Cardiac fibroblast (primary cell): ENCODE data around the gene TSPEAR.
"Not testable (repeated sequence)": the region's sequence is repeated elsewhere in the genome, so short reads cannot be mapped to it uniquely, and the experiment has no call there.

Source experiments
- DNase-seq, 2 donors: peaks; one replicate each; pipeline versions ENCODE4 v3.0.0 to v3.0.0-alpha.2; 2010; ENCODE audit warnings: low read depth in 2 of 2
- H3K4me3 ChIP-seq, 2 donors: replicated peaks in 1 of 2; 1 replicate in 1 of 2; 2 replicates in 1 of 2; pipeline ENCODE4 v1.5.1; 2011; ENCODE audit warnings: low read depth in 2 of 2, low read length in 2 of 2, mild to moderate bottlenecking in 2 of 2, moderate library complexity in 1 of 2
- TF ChIP-seq, protein P1 (sequence below): IDR thresholded peaks from one replicate; pipeline ENCODE4 v1.5.1; 2011; ENCODE audit warnings: low read depth, mild to moderate bottlenecking, low read length, inconsistent platforms

The TSPEAR gene

DNA sequence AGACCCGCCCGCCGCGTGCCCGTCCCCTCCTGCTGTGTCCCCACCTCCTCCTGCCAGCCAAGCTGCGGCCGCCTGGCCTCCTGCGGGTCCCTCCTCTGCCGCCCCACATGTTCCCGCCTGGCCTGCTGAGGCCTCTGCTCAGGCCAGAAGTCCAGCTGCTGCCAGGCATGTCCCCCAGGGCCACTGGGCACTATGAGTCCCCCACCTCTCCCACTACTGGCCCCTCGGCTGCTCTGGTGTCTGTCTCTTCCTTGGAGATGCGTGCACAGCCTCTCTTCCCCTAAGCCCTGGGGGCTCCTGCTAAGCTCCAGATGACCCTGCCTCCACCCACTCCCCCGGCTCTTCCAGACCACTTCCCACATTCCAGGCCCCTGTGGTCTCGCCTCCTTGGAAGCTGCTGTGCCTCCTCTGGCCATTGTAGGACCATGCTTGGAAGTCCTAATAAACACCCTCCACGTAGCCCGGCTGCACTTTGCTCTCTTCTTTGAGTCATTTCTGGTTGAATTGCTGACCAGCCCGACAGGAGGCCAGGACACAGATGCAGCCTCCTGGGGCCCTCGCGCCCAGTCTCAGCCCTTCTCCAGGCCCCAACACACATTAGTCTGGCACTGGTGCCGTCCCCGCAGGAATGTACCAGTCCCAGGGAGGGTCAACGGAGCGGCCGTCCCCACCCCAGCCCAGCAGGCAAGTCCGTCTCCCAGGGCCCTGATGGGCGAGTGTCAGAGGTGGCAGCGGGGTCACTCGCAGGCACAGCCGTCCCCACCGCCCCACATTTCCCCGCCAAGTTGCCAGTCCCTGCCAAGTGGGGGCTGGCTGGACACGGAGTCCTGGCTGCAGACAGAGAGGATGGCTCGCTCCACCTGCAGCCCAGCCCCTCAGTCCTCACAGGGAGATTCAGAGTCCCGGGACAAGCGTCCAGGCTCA, 13.3 kb downstream of the TSPEAR start:
- DNase-seq, result no peak
- TF ChIP-seq, protein P1, sequence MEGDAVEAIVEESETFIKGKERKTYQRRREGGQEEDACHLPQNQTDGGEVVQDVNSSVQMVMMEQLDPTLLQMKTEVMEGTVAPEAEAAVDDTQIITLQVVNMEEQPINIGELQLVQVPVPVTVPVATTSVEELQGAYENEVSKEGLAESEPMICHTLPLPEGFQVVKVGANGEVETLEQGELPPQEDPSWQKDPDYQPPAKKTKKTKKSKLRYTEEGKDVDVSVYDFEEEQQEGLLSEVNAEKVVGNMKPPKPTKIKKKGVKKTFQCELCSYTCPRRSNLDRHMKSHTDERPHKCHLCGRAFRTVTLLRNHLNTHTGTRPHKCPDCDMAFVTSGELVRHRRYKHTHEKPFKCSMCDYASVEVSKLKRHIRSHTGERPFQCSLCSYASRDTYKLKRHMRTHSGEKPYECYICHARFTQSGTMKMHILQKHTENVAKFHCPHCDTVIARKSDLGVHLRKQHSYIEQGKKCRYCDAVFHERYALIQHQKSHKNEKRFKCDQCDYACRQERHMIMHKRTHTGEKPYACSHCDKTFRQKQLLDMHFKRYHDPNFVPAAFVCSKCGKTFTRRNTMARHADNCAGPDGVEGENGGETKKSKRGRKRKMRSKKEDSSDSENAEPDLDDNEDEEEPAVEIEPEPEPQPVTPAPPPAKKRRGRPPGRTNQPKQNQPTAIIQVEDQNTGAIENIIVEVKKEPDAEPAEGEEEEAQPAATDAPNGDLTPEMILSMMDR, result no peak
- no peak overlapping the region for H3K4me3 ChIP-seq

DNA sequence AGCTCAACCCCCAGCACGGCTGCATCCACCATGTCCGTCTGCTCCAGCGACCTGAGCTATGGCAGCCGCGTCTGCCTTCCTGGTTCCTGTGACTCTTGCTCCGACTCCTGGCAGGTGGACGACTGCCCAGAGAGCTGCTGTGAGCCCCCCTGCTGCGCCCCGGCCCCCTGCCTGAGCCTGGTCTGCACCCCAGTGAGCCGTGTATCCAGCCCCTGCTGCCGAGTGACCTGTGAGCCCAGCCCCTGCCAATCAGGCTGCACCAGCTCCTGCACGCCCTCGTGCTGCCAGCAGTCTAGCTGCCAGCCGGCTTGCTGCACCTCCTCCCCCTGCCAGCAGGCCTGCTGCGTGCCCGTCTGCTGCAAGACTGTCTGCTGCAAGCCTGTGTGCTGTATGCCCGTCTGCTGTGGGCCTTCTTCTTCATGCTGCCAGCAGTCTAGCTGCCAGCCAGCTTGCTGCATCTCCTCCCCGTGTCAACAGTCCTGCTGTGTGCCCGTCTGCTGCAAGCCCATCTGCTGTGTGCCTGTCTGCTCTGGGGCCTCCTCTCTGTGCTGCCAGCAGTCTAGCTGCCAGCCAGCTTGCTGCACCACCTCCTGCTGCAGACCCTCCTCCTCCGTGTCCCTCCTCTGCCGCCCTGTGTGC, 14.1 kb downstream of the TSPEAR start, which contains the start of gene KRTAP10-12:
TSS of gene KRTAP10-12 (plus strand) at position 1 of the 639 bp plus-strand sequence. CDS start at position 31, 30 bp downstream.
- DNase-seq, H3K4me3 ChIP-seq: not testable (repeated sequence)

GRCh38 chr21:44696572-44696971, 14.8 kb downstream of the TSPEAR start:
- no peak overlapping the region for H3K4me3 ChIP-seq
- DNase-seq, result no peak
- TF ChIP-seq, protein P1, result no peak

- no peak overlapping the region for H3K4me3 ChIP-seq
- DNase-seq, result no peak
- TF ChIP-seq, protein P1, result no peak
Measured at GRCh38 chr21:44695641-44696040, 15.7 kb downstream of the TSPEAR start.

- H3K4me3 ChIP-seq, result no peak overlapping the region
- TF ChIP-seq, protein P1, result no peak
- DNase-seq, result no peak
Measured at GRCh38 chr21:44695184-44695583, 16.2 kb downstream of the TSPEAR start.

GRCh38 chr21:44694776-44695175, 16.6 kb downstream of the TSPEAR start:
- TF ChIP-seq, protein P1, result no peak
- DNase-seq, result no peak
- H3K4me3 ChIP-seq, result no peak overlapping the region

GRCh38 chr21:44692798-44693512, 18.4 kb downstream of the TSPEAR start:
- no peak for DNase-seq
- TF ChIP-seq, protein P1, result no peak
- no peak overlapping the region for H3K4me3 ChIP-seq
